ENCODE measurements around the gene APOL1.

GRCh38 chr22:36227806-36228205 lies 25.1 kb upstream of the APOL1 start:
- TF ChIP-seq, protein P1, sequence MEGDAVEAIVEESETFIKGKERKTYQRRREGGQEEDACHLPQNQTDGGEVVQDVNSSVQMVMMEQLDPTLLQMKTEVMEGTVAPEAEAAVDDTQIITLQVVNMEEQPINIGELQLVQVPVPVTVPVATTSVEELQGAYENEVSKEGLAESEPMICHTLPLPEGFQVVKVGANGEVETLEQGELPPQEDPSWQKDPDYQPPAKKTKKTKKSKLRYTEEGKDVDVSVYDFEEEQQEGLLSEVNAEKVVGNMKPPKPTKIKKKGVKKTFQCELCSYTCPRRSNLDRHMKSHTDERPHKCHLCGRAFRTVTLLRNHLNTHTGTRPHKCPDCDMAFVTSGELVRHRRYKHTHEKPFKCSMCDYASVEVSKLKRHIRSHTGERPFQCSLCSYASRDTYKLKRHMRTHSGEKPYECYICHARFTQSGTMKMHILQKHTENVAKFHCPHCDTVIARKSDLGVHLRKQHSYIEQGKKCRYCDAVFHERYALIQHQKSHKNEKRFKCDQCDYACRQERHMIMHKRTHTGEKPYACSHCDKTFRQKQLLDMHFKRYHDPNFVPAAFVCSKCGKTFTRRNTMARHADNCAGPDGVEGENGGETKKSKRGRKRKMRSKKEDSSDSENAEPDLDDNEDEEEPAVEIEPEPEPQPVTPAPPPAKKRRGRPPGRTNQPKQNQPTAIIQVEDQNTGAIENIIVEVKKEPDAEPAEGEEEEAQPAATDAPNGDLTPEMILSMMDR (conservative IDR thresholded peaks at IDR 0.05; ENCODE audit: low read length): no peak
- no peak for TF ChIP-seq EZH2phosphoT487 (IDR thresholded peaks at IDR 0.05; ENCODE audit: borderline replicate concordance)
